ENCODE data around the gene SETDB2.

DNA sequence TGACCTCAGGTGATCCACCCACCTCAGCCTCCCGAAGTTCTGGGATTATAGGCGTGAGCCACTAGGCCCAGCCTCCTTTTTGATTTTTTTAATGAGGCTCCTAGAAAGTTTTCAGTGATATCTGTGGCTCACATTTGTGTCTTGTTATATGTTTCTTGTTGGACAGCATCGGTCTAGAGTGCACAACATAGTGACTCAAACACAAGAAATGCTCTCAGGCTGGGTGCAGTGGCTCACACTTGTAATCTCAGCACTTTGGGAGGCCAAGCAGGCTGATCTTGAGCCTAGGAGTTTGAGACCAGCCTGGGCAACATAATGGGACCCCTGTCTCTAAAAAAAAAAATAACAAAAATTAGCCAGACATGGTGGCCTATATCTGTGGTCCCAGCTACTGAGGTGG, 59.9 kb downstream of the SETDB2 start:
- TF ChIP-seq, protein P1, sequence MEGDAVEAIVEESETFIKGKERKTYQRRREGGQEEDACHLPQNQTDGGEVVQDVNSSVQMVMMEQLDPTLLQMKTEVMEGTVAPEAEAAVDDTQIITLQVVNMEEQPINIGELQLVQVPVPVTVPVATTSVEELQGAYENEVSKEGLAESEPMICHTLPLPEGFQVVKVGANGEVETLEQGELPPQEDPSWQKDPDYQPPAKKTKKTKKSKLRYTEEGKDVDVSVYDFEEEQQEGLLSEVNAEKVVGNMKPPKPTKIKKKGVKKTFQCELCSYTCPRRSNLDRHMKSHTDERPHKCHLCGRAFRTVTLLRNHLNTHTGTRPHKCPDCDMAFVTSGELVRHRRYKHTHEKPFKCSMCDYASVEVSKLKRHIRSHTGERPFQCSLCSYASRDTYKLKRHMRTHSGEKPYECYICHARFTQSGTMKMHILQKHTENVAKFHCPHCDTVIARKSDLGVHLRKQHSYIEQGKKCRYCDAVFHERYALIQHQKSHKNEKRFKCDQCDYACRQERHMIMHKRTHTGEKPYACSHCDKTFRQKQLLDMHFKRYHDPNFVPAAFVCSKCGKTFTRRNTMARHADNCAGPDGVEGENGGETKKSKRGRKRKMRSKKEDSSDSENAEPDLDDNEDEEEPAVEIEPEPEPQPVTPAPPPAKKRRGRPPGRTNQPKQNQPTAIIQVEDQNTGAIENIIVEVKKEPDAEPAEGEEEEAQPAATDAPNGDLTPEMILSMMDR (IDR thresholded peaks at IDR 0.05; ENCODE audit: extremely low read depth in 1 of 2, insufficient read depth in 1 of 2, low read depth in 1 of 2, low read length in 2 of 2), result no peak
- TF ChIP-seq JUN (IDR thresholded peaks at IDR 0.05; ENCODE audit: borderline replicate concordance, insufficient read depth, insufficient read length, low read depth), result no peak
- TF ChIP-seq EZH2 (IDR thresholded peaks at IDR 0.05; ENCODE audit: borderline replicate concordance, low read depth, low read length, severe bottlenecking), result no peak
- no peak for TF ChIP-seq POLR2A (IDR thresholded peaks at IDR 0.05; ENCODE audit: low read depth, low read length)
- no peak for TF ChIP-seq GATA2 (IDR thresholded peaks at IDR 0.05; ENCODE audit: insufficient read depth, insufficient read length, low read depth, low read length)
- TF ChIP-seq POLR2AphosphoS5 (IDR thresholded peaks at IDR 0.05; ENCODE audit: insufficient read depth, low read depth, low read length), result no peak
- TF ChIP-seq, protein P2, sequence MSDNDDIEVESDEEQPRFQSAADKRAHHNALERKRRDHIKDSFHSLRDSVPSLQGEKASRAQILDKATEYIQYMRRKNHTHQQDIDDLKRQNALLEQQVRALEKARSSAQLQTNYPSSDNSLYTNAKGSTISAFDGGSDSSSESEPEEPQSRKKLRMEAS (IDR thresholded peaks at IDR 0.05; ENCODE audit: insufficient read depth, insufficient read length), result no peak
- TF ChIP-seq FOS (IDR thresholded peaks at IDR 0.05; ENCODE audit: borderline replicate concordance, insufficient read depth, low read length), result no peak
- TF ChIP-seq MYC (IDR thresholded peaks at IDR 0.05; ENCODE audit: low read depth, low read length), result no peak
